Fibroblast of the aortic adventitia (primary cell): ENCODE measurements around the gene TREM2. TPM values are rescaled to one million over a fixed set of nuclear protein-coding genes. Genes with fewer than 3 reads are reported as not detected.
"Not testable (repeated sequence)": the region's sequence is repeated elsewhere in the genome, so short reads cannot be mapped to it uniquely, and the experiment has no call there.

Experiments
- DNase-seq: peaks from one replicate; pipeline ENCODE4 v3.0.0-alpha.2; 2010; ENCODE audit warnings: low read depth
- H3K4me3 ChIP-seq: 2 replicates; pipeline ENCODE4 v1.5.1; 2011; ENCODE audit warnings: low read depth, mild to moderate bottlenecking, control low read depth, low read length, moderate library complexity
- total RNA-seq: library from RNA; depleted of rRNA; stranded (reverse); fragments of >200 nt; gene quantifications from 2 replicates; pipeline ENCODE4 v1.2.3, GENCODE V29; 2012; ENCODE audit warnings: low replicate concordance
- TF ChIP-seq, protein P1 (sequence below): IDR thresholded peaks from 2 replicates; pipeline ENCODE4 v1.5.1; 2011; ENCODE audit warnings: mild to moderate bottlenecking, low read length, control low read depth, inconsistent platforms; ENCODE audit not compliant: insufficient read depth

The TREM2 gene
- total RNA-seq, 1 donor: not detected

DNA sequence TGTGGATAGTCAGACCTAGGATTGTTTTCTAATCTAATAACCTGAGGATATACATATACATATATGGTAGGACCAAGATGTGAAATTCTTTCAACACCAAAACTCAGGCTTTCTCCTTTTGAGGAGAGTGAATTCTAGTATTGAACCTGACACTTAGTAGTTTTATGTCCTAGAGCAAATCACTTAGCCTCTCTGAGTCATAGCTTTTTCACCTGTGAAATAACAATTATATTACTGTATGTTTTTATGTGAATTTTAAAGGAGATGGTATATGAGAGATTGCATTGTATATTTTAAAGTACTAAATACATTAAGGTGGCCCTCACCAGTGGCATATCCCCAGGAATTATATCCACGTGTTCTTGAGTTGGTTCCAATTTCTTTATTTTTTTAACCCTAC, 43.4 kb downstream of the TREM2 start:
- no peak for DNase-seq
- TF ChIP-seq, protein P1, sequence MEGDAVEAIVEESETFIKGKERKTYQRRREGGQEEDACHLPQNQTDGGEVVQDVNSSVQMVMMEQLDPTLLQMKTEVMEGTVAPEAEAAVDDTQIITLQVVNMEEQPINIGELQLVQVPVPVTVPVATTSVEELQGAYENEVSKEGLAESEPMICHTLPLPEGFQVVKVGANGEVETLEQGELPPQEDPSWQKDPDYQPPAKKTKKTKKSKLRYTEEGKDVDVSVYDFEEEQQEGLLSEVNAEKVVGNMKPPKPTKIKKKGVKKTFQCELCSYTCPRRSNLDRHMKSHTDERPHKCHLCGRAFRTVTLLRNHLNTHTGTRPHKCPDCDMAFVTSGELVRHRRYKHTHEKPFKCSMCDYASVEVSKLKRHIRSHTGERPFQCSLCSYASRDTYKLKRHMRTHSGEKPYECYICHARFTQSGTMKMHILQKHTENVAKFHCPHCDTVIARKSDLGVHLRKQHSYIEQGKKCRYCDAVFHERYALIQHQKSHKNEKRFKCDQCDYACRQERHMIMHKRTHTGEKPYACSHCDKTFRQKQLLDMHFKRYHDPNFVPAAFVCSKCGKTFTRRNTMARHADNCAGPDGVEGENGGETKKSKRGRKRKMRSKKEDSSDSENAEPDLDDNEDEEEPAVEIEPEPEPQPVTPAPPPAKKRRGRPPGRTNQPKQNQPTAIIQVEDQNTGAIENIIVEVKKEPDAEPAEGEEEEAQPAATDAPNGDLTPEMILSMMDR: no peak
- no peak overlapping the region for H3K4me3 ChIP-seq

DNA sequence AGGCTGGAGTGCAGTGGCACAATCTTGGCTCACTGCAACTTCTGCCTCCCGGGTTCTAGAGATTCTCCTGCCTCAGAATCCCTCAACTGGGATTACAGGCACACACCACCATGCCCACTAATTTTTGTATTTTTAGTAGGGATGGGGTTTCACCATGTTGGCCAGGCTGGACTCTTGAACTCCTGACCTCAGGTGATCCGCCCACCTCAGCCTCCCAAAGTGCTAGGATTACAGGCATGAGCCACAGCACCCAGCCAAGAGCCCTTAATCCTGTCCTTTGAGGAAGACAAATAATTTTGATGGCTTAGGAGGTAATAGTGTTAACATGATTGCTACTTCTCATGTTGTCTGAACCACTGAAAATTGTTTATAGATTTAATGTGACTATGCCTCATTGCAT, 47.9 kb downstream of the TREM2 start:
- DNase-seq, H3K4me3 ChIP-seq: not testable (repeated sequence)

DNA sequence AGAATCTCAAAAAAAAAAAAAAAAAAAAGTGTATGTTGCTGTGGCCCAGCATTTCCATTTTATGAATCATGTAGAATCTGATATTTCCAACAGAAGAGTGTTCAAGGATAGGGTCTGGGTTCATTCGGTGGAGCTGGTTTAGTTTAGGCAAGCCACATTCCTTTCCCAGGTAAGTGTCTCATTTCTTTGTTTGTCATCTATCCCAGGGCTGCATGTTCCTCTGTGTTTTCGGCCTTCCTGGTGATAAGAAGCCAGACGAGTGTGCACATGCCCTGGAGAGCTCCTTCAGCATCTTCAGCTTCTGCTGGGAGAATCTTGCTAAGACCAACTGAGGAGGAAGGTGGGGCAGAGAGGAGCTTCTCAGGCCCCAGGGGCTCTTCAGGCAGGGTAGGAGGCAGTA, 51.9 kb downstream of the TREM2 start:
- DNase-seq: no peak
- TF ChIP-seq, protein P1: no peak

More for the DNA sequence above, 51.9 kb downstream of the TREM2 start:
- H3K4me3 ChIP-seq: no peak overlapping the region

Other genes with a start within 250 kb of the TREM2 start
- gene UNC5CL, start 123.9 kb downstream of the TREM2 start, total RNA-seq: 0.74 TPM in 1 of 2 replicates, not detected in the other
- not detected in 2 replicates for gene TSPO2, start 120.6 kb downstream of the TREM2 start, total RNA-seq
- 0.16 TPM in 1 of 2 replicates, not detected in the other for gene APOBEC2, start 109.9 kb downstream of the TREM2 start, total RNA-seq
- 4.6 and 10.8 TPM in 2 replicates for gene OARD1, start 90.8 kb downstream of the TREM2 start, total RNA-seq
- gene NFYA, start 90.1 kb downstream of the TREM2 start, total RNA-seq: 6.3 and 14.2 TPM in 2 replicates
- gene TREML1, start 8.8 kb downstream of the TREM2 start, total RNA-seq: not detected in 2 replicates
- not detected in 2 replicates for gene TREML2, start 38.0 kb upstream of the TREM2 start, total RNA-seq
- not detected in 2 replicates for gene TREML4, start 65.2 kb upstream of the TREM2 start, total RNA-seq
- 0.36 TPM in 1 of 2 replicates, not detected in the other for gene TREM1, start 123.6 kb upstream of the TREM2 start, total RNA-seq
- not detected in 2 replicates for gene NCR2, start 172.5 kb upstream of the TREM2 start, total RNA-seq